Measurements from ENCODE around the gene SLCO2B1.

SLCO2B1 gene

DNA sequence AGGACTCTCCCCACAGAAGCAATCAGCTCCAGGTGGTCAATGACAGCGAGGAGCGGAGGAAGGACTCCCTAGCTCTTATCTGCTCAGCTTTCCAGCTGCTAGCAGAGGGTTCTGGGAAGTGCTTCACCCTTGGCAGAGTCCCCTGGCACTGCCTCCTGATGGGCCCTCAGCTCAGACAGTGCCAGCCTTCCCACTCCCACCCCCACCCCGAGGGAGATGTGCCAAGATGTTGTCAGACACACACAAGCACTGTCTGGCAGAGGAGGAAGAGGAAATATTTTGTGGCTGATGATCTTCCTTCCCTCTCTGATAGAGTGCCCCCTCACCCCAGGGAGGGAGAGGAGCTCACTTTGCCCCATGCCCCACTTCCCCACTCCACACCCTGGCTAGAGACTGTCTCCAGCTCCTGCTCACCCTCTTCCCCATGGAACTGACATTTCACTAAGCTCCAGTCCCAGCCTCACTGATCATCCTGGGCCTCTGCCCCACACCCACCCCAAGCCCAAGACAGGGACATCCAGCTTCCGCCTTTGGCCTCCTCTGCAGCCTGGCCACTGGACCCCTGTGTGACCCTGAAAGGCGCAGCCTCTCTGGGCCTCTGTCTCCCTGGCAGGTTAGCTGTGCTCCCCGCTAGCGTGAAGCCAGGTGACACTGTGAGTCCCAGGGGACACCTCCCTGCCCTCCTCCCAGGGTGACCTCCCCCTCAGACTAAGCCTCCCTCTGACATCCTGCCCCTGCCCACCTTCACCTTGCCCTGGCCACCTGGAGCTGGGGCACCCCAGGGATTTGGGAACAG is 44.5 kb downstream of the SLCO2B1 start:
- peak in 1 of 2 experiments; percentile 11 for DNase-seq

- no peak for DNase-seq
These were observed 45.5 kb downstream of the SLCO2B1 start for GRCh38 chr11:75196426-75196825.

GRCh38 chr11:75197512-75198277 is 46.8 kb downstream of the SLCO2B1 start:
- DNase-seq, result no peak

- peak; percentile 57 to 82 for DNase-seq
These were observed 47.5 kb downstream of the SLCO2B1 start for GRCh38 chr11:75198278-75198973.

DNA sequence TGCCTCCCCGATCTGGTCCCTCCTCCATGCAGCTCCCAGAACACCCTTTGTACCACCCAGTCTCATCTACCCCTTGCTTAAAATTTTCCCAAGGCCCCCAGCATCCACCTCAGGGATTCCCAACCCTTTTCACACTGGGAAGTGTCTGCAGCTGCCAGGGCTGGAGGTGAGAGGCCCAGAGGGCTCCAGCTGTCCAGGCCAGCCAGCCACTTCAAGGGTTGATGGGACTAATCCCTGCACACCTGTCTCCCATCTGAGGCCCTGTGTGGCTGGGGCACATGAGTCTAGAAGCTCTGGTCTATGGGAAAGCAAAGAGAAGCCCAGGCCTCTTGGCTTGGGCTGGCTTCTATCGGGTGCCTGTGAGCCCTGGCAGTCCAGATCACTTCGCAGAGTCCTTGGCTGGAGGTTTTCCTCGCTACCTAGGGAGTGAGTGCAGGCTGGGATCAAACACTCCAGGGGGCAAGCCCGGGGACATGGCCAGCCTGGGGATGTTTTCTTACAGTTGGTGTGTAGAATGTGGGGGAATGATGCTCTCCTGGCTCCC is 48.6 kb downstream of the SLCO2B1 start:
- peak; percentile 89 to 96 for DNase-seq

DNA sequence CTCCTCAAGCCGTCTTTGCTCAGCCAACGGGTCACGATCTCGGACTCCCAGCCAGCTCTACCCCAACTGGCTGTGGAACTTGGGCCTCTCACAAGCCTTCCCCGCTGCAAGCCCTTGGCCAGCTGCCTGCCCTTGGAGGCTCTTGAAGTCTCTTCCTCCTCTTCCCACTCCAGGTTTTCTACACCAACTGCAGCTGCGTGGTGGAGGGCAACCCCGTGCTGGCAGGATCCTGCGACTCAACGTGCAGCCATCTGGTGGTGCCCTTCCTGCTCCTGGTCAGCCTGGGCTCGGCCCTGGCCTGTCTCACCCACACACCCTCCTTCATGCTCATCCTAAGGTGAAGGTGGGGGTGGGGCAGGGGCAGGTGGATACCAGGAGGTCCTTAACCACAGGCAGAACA is 49.1 kb downstream of the SLCO2B1 start:
- DNase-seq, result peak; percentile 56 to 84

DNA sequence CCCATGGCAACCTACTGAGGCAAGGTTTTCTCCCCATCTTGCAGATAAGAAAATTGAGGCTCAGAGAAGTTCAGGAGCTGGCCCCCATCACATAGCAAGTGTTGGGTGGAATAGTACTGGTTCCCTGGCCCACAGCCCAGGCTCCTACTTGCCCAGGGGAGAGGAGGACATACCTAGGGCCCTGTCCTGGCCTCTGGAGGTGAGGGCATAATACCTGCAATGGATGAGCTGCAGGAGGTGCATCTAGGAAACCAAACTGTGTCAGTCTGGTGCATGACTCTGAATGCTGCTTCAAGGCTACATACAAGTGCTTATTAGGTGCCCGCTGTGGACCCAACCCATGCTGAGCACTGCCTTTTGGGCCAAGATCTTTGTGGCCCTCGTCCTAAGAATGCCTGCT is 49.6 kb downstream of the SLCO2B1 start:
- no peak for DNase-seq

DNA sequence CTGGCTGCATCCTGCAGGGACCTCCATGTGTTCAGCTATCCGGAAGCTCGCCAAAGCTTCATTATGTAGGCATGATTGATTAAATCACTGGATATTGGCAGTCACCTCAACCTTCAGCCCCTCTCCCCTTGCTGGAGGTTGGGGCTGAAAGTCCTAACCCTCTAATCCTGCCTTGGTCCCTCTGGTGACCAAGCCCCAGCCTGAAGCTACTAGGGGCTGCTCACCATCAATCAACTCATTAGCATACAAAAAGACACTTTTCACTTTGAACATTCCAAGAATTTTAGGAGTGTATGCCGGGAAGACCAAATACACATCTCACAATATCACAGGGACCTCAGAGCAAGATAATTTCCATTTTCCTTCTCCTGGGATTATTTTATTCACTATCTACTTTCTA is 50.9 kb downstream of the SLCO2B1 start:
- DNase-seq, result no peak

DNA sequence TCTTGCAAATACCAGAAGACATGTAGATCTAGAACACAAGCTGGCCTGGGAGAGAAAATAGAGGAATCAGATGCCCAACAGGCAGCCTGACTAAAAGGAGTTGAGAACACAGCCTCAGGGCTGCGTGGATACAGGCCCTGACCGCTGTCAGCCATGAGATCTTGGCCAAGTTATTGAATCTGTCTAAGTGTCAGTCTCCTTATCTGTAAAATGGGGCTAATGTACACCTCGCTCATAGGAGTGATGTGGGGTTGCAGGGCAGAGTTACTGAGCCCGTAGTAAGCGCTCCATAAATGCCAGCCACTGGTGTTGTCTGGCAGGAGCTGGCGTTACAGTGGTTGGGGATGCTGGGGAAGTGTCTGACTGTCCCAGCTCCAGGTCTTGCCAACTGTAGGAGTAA is 51.3 kb downstream of the SLCO2B1 start:
- DNase-seq, result no peak

DNA sequence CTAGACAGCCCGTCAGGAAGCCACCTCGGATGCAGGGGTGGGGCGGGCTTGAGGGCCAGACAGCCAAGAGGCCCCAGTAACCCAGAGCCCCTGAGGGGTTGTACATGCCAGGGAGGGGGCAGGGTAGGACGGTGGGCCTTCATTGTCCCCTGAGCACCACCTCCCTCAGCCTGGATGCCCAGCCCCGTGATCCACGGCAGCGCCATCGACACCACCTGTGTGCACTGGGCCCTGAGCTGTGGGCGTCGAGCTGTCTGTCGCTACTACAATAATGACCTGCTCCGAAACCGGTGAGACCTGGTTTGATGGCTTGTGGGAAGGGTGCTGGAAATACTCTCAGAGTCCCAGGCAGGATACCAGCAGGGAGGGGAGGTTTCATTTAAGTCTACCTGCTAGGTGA is 52.2 kb downstream of the SLCO2B1 start:
- DNase-seq, result no peak

DNA sequence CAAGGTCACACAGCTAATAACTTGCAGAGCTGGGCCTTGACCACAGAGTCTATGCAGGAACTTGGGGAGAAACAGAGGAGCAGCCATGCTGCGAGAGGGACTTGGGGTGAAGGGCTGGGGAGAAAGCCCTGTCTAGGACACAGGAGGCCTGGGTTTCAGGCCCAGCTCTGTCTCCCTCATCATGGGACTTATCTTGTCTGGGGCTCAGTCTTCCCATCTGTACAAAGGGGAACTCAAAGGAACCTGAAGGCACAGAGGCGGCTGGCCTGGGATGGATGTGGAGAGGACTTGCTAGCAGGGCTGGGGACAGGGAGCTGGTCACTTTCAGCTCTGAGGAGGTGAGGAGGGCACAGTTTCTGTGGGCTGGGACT is 52.7 kb downstream of the SLCO2B1 start:
- DNase-seq, result no peak

GRCh38 chr11:75204012-75204674 is 53.2 kb downstream of the SLCO2B1 start:
- no peak for DNase-seq

- DNase-seq, result peak; percentile 74 to 86
These were observed 54.0 kb downstream of the SLCO2B1 start for GRCh38 chr11:75204685-75205563.

GRCh38 chr11:75205564-75206020 is 54.7 kb downstream of the SLCO2B1 start:
- no peak for DNase-seq

- no peak for DNase-seq
These were observed 57.5 kb downstream of the SLCO2B1 start for GRCh38 chr11:75208446-75208845.

- DNase-seq, result no peak
These were observed 61.5 kb downstream of the SLCO2B1 start for GRCh38 chr11:75212411-75212810.

DNA sequence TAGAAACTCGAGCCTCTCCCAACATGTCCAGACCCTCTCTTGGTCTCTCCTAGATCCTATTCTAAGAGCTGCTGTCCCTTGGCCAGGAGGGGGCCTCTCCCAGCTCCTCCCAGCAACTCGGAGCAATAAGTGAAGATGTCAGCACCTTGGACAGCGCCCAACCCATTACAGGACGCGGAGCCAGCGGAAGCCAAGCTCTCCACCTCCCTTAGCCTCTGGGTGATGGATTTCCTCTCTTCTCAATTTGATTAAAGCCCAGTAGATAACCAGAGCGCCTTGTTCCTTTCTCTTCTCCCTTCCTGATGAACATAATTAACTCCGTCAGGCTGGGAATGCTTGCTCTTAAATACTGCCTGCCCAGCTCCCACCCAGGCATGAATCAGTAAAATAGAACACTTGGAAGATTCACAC is 63.5 kb downstream of the SLCO2B1 start:
- DNase-seq, result peak; percentile 25 to 41

DNA sequence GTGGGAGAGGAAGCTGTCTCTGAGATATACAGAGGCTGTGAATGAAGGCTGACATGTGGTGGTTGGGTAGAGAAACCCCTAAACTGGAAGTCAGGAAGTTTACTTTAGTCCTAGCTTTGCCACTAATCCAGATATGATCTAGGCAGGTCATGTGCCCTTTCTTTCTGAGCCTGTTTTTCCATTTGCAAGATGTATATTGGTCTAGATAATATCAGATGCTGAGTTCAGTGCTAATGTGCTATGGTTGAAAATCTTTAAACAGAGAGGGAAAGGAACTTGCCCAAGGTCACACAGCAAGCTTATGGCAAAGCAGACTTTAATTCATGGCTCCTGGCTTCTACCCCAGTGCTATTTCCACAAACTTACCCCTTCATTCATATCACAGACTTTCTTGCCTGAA is 63.9 kb downstream of the SLCO2B1 start:
- no peak for DNase-seq

GRCh38 chr11:75219869-75220268 is 69.0 kb downstream of the SLCO2B1 start:
- DNase-seq, result no peak

DNA sequence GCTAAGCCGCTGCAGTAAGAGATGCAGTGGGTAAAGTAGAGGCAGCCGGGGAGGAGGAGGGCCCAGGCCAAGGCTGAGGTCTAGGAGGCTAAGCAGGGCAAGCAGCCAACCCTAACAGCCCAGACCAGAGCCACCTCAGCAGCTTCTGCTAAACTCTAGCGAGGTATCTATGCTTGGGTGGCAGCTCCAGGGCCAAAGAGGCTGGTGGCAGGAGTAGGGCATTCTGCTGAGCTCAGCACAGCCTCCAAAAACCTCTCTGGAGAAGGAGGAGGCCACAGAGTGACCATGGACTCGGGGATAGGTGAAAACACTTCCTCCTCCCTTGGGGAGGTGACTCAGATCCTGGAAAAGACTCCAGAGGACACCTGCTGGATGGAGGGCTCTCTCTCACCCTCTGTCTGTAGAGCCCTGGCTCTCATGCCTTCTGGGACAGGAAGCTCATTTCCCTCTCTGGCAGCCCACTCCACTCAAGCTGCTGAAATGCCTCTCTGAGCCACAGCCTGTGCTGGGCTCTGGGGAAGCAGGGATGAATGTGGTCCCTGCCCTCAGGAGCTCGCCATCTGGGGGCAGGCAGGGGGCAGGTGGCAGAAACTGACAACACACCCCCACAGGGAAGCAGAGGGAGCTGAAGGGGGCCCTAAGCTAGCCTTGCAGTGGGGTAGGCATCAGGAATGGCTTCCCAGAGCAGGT is 73.2 kb downstream of the SLCO2B1 start:
- no peak for DNase-seq

- no peak for DNase-seq
These were observed 74.9 kb downstream of the SLCO2B1 start for GRCh38 chr11:75225794-75226193.
